DMS53 treated with DMSO at 0.1 percent for 48 hours (cell line): ENCODE results near the gene CNDP1.

Source experiments
- DNase-seq: peaks from one replicate; lab custom pipeline; 2025; ENCODE audit not compliant: unreplicated experiment; lab: John Stamatoyannopoulos, UW

The CNDP1 gene

DNA sequence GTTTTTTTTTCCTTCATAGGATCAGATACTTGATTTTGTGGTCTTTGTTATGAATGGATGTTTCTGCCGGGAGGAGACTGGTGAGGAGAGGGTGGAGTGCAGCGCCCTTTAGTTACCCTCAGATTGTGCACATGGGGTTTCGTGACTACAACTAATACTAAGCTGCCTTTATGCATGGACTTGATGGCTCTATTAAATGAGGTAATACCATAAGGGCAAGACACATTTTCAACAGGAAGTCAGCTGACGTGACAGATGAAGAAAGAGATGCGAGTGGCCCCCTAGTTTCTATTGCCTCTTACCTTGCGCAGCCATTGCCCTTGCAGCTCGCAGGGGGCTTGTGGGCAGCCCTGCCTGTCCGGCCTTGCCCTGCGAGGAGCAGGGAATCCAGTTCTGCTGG lies 87.8 kb downstream of the CNDP1 start:
- no peak for DNase-seq

- no peak for DNase-seq
Observed at GRCh38 chr18:74623047-74623816, 88.9 kb downstream of the CNDP1 start.

- DNase-seq = no peak
Observed at GRCh38 chr18:74624466-74624865, 90.2 kb downstream of the CNDP1 start.

- no peak for DNase-seq
Observed at GRCh38 chr18:74625157-74625556, 90.9 kb downstream of the CNDP1 start.

- DNase-seq = no peak
Observed at GRCh38 chr18:74626049-74626874, 92.0 kb downstream of the CNDP1 start.

DNA sequence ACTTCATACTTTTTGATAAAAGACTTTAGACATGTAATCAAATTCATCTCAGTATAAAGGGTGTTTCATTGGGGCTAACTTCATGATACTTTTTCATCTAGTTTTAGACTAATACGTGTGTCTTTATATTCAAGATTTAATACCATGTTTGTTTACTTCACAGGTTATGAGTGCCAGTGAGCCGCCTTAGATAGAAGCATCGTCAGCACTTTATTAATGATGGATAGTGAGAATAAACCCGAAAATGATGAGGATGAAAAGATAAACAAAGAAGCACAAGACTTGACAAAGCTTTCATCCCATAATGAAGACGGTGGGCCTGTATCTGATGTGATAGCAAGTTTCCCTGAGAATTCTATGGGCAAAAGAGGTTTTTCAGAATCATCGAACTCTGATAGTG lies 96.5 kb downstream of the CNDP1 start:
- no peak for DNase-seq

DNA sequence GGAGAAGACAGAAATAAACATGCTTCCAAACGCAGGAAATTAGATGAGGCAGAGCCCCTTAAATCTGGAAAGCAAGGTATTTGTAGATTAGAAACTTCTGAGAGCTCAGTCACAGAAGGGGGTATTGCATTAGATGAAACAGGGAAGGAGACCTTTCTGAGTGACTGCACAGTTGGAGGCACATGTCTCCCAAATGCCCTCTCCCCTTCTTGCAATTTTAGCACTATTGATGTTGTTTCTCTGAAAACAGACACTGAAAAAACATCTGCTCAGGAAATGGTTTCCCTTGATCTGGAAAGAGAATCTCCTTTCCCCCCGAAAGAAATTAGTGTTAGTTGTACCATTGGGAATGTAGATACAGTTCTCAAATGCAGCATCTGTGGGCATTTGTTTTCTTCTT lies 96.9 kb downstream of the CNDP1 start:
- DNase-seq = no peak

- DNase-seq = no peak
Observed at GRCh38 chr18:74631623-74632350, 97.5 kb downstream of the CNDP1 start.

DNA sequence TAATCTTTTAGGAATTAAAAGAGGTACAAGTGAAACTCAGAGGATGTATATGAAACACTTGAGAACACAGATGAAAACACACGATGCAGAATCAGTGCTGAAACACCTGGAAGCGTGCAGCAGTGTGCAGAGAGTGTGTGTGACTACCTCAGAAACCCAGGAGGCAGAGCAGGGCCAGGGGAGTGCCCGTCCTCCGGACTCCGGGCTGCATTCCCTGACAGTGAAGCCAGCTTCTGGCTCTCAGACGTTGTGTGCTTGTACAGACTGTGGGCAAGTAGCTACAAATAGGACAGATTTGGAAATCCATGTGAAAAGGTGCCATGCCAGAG lies 98.0 kb downstream of the CNDP1 start:
- DNase-seq = no peak

DNA sequence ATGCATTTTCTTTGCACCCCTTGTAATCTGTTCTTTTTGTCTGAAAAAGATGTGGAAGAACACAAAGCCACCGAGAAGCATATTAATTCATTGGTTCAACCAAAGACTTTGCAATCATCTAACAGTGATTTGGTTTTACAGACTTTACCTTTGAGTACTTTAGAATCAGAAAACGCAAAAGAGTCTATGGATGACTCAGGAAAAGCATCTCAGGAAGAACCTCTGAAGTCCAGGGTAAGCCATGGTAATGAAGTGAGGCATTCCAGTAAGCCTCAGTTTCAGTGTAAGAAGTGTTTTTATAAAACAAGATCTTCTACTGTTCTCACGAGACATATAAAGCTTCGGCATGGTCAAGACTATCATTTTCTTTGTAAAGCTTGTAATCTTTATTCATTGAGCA lies 98.6 kb downstream of the CNDP1 start:
- DNase-seq = no peak

- DNase-seq = no peak
Observed at GRCh38 chr18:74633652-74634352, 99.5 kb downstream of the CNDP1 start.

DNA sequence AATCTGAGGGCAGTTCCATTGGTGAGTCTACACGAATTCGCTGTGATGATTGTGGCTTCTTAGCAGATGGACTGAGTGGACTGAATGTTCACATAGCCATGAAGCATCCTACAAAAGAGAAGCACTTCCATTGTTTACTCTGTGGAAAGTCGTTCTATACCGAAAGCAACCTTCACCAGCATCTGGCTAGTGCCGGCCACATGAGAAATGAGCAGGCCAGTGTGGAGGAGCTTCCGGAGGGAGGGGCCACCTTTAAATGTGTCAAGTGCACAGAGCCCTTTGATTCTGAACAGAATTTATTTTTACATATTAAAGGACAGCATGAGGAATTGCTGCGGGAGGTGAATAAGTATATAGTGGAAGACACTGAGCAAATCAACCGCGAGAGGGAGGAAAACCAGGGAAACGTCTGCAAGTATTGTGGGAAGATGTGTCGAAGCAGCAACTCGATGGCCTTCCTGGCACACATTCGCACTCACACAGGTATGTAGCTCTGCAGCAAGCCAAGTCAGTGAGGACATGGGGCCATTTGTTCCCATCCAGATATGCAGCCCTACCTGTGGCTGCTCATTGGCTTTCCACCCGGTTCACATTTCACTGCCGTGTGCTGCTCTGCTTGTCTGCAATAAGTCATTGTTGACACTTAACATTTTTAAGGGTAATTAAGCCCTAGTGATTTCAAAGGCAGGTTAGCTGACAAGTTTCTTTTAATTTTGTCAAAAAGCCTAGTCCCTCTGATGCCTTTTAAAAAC lies 101.1 kb downstream of the CNDP1 start:
- DNase-seq = no peak
